Small intestine (tissue), 7 donors: ENCODE measurements around the gene CTU2. TPM values are rescaled to one million over a fixed set of nuclear protein-coding genes. Genes with fewer than 3 reads are reported as not detected.

Experiments
- DNase-seq, 2 donors: peaks; one replicate each; pipeline versions ENCODE4 v3.0.0 to v3.0.0-alpha.2; 2013
- FAIRE-seq: peaks from 2 replicates; lab custom pipeline; 2012; peaks lifted over from hg19 to GRCh38; lab: Jason Lieb, UNC
- H3K27ac ChIP-seq, 3 donors: one replicate each; pipeline ENCODE4 v1.5.1; 2013; ENCODE audit warnings: low read length in 2 of 3, mild to moderate bottlenecking in 2 of 3, control low read depth in 1 of 3, inconsistent platforms in 1 of 3, low read depth in 1 of 3, moderate library complexity in 1 of 3
- H3K27me3 ChIP-seq, 3 donors: one replicate each; pipeline ENCODE4 v1.6.1; 2013; ENCODE audit warnings: low read length in 3 of 3, inconsistent platforms in 1 of 3; ENCODE audit not compliant: control insufficient read depth in 3 of 3, insufficient read depth in 3 of 3
- H3K36me3 ChIP-seq, 3 donors: one replicate each; pipeline ENCODE4 v1.6.1; 2013; ENCODE audit warnings: low read length in 3 of 3, inconsistent platforms in 1 of 3, low read depth in 1 of 3, mild to moderate bottlenecking in 1 of 3, moderate library complexity in 1 of 3; ENCODE audit not compliant: control insufficient read depth in 3 of 3, insufficient read depth in 2 of 3
- H3K4me1 ChIP-seq, 3 donors: one replicate each; pipeline ENCODE4 v1.6.1; 2013; ENCODE audit warnings: low read length in 2 of 3, inconsistent platforms in 1 of 3, low read depth in 1 of 3, mild to moderate bottlenecking in 1 of 3, moderate library complexity in 1 of 3; ENCODE audit not compliant: control insufficient read depth in 3 of 3, insufficient read depth in 2 of 3
- H3K4me3 ChIP-seq, 3 donors: one replicate each; pipeline ENCODE4 v1.5.1; 2013; ENCODE audit warnings: low read length in 3 of 3, control low read depth in 1 of 3, inconsistent platforms in 1 of 3, low read depth in 1 of 3, mild to moderate bottlenecking in 1 of 3, moderate library complexity in 1 of 3
- H3K9me3 ChIP-seq, 2 donors: one replicate each; pipeline ENCODE4 v1.6.1; 2013; ENCODE audit warnings: low read depth in 1 of 2, low read length in 1 of 2; ENCODE audit not compliant: control insufficient read depth in 2 of 2, insufficient read depth in 1 of 2
- WGBS, 3 donors: extraction: QIAGEN DNeasy Blood & Tissue Kit; methylation state at CpG; one replicate each; pipeline ENCODE4 v1.1.7; 2013; 5-methylcytosine and 5-hydroxymethylcytosine counted together
- polyA plus RNA-seq, 4 donors: library from polyadenylated mRNA; stranded (reverse) in 3 of 4; unstranded in 1 of 4; fragments of 200-250 nt in 3 of 4; fragments of 120-200 nt in 1 of 4; gene quantifications; one replicate each; pipeline versions ENCODE4 v1.2.1 to v1.2.3, GENCODE V29; 2013
- donor health status: healthy with polysubstance abuse.
- donor health status: control.
- donor health status: control.
- donor health status: Bipolar disorder and iron deficiency.
- donor health status: healthy.

Gene CTU2
- polyA plus RNA-seq, 4 donors = 7.8 to 15.0 (median 11.2) TPM

- Histone ChIP-seq H3K4me3 (no peak overlapping the region), H3K9me3 (no peaks in the 10 kb centered on the region), H3K27ac (no peak overlapping the region), H3K27me3 (peaks cover 0 to 16% (median 0%) of the 10 kb centered on the region in 3 donors), H3K4me1 (peaks cover 2 to 23% (median 5%) of the 10 kb centered on the region in 3 donors), H3K36me3 (peaks cover 0 to 12% (median 0%) of the 10 kb centered on the region in 3 donors)
- FAIRE-seq = no peak
- no peak for DNase-seq
- 83 to 91% (median 89%) methylated on average over 33 of the region's 33 CpGs for WGBS, 3 donors
Measured at GRCh38 chr16:88691129-88691813, 15.0 kb upstream of the CTU2 start.

GRCh38 chr16:88691924-88692560, 14.3 kb upstream of the CTU2 start:
- Histone ChIP-seq H3K36me3 (peaks cover under 1 to 19% (median 4%) of the 10 kb centered on the region in 3 donors), H3K4me1 (peaks cover 0 to 17% (median 2%) of the 10 kb centered on the region in 3 donors), H3K27ac (peak overlapping the region in 1 of 3 donors; percentile 7), H3K9me3 (no peaks in the 10 kb centered on the region), H3K4me3 (no peak overlapping the region), H3K27me3 (peaks cover 0 to 12% (median 0%) of the 10 kb centered on the region in 3 donors)
- 25 to 61% (median 38%) methylated on average over 24 to 26 of the region's 26 CpGs for WGBS, 3 donors
- no peak for FAIRE-seq
- peak in 1 of 2 donors; percentile 32 for DNase-seq

GRCh38 chr16:88692861-88693260, 13.4 kb upstream of the CTU2 start:
- H3K9me3 ChIP-seq = no peaks in the 10 kb centered on the region
- H3K27me3 ChIP-seq = peaks cover 0 to 12% (median 0%) of the 10 kb centered on the region in 3 donors
- peaks cover 4 to 27% (median 7%) of the 10 kb centered on the region in 3 donors for H3K36me3 ChIP-seq
- no peak overlapping the region for H3K4me3 ChIP-seq
- FAIRE-seq (no peak), DNase-seq (no peak)
- H3K27ac ChIP-seq = peak overlapping the region in 1 of 3 donors; percentile 27
- peaks cover 0 to 9% (median 1%) of the 10 kb centered on the region in 3 donors for H3K4me1 ChIP-seq
- WGBS, 3 donors = 73 to 85% (median 77%) methylated on average over 10 of the region's 10 CpGs

GRCh38 chr16:88693420-88694177, 12.7 kb upstream of the CTU2 start:
- 79 to 87% (median 83%) methylated on average over 38 to 39 of the region's 39 CpGs for WGBS, 3 donors
- Histone ChIP-seq H3K9me3 (no peaks in the 10 kb centered on the region), H3K4me1 (peaks cover 0 to 2% (median 0%) of the 10 kb centered on the region in 3 donors), H3K4me3 (no peak overlapping the region), H3K36me3 (peaks cover 4 to 35% (median 7%) of the 10 kb centered on the region in 3 donors), H3K27me3 (peaks cover 0 to 8% (median 0%) of the 10 kb centered on the region in 3 donors), H3K27ac (no peak overlapping the region)
- no peak for FAIRE-seq
- no peak for DNase-seq

- H3K4me1 ChIP-seq = no peaks in the 10 kb centered on the region
- H3K4me3 ChIP-seq = no peak overlapping the region
- no peak overlapping the region for H3K27ac ChIP-seq
- WGBS, 3 donors = 92 to 93% (median 92%) methylated on average over 35 to 37 of the region's 37 CpGs
- H3K9me3 ChIP-seq = no peaks in the 10 kb centered on the region
- H3K36me3 ChIP-seq = peaks cover 4 to 43% (median 7%) of the 10 kb centered on the region in 3 donors
- DNase-seq (no peak), FAIRE-seq (no peak)
- peaks cover 0 to 5% (median 0%) of the 10 kb centered on the region in 3 donors for H3K27me3 ChIP-seq
Measured at GRCh38 chr16:88694221-88695087, 11.8 kb upstream of the CTU2 start.

GRCh38 chr16:88695218-88695617, 11.1 kb upstream of the CTU2 start:
- H3K27me3 ChIP-seq = peaks cover 0 to 5% (median 0%) of the 10 kb centered on the region in 3 donors
- no peak overlapping the region for H3K4me3 ChIP-seq
- FAIRE-seq (no peak), DNase-seq (no peak)
- H3K9me3 ChIP-seq = no peaks in the 10 kb centered on the region
- 73 to 84% (median 84%) methylated on average over 14 to 15 of the region's 15 CpGs for WGBS, 3 donors
- H3K4me1 ChIP-seq = no peaks in the 10 kb centered on the region
- H3K27ac ChIP-seq = no peak overlapping the region
- H3K36me3 ChIP-seq = peaks cover 4 to 51% (median 7%) of the 10 kb centered on the region in 3 donors

GRCh38 chr16:88695753-88696152, 10.6 kb upstream of the CTU2 start:
- DNase-seq (no peak), FAIRE-seq (no peak)
- Histone ChIP-seq H3K36me3 (peaks cover 4 to 56% (median 7%) of the 10 kb centered on the region in 3 donors), H3K27ac (no peak overlapping the region), H3K27me3 (peaks cover 0 to 1% (median 0%) of the 10 kb centered on the region in 3 donors), H3K9me3 (no peaks in the 10 kb centered on the region), H3K4me1 (no peaks in the 10 kb centered on the region), H3K4me3 (no peak overlapping the region)
- WGBS, 3 donors = 93 to 95% (median 94%) methylated on average over 7 of the region's 7 CpGs
